HG03280 (cell line): ENCODE measurements around the gene CNKSR3.

Experiments
- ATAC-seq: cut with Tn5 transposase; IDR thresholded peaks from one replicate; pipeline ENCODE4 v1.9.1; 2021; ENCODE audit warnings: mild to moderate bottlenecking, moderate library complexity; ENCODE audit not compliant: unreplicated experiment

The CNKSR3 gene

DNA sequence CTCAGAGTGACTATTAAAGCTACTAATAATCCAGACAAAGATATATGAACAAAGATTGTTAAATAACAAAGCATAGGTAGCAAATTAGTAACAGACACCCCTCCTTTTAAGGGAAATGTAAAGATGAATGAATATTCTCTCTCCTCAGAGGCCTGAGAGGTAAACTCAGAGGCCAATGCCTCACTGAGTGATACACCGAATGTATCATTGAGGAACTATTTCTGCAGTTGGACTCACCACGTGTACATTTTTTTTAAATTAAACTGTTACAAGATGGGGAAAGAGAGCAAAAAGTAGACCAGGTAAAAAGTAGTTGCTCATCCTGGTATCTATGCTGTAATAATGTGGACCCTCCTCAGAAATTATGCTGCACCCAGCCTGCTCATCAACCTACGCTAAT, 81.6 kb downstream of the CNKSR3 start:
- ATAC-seq: no peak

- no peak for ATAC-seq
These were observed 83.0 kb downstream of the CNKSR3 start for GRCh38 chr6:154427446-154427845.

DNA sequence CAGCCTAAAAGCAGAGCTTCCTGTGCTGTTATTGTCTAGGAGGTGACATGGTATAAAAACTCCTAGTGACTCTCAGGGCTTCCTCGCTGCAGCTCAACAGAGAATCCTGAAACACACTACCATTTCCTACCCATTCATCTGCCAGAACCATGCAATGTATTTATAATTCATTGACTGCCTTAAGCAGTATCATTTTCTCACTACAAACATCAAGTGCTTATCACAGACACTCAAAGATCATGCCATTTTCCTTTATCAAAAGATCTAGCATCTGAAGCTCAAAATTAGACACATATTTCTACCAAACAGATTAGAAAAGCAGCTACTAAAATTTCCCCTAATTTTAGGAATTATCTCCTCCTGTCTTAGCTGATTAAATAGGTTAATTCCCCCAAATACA, 83.5 kb downstream of the CNKSR3 start:
- no peak for ATAC-seq

DNA sequence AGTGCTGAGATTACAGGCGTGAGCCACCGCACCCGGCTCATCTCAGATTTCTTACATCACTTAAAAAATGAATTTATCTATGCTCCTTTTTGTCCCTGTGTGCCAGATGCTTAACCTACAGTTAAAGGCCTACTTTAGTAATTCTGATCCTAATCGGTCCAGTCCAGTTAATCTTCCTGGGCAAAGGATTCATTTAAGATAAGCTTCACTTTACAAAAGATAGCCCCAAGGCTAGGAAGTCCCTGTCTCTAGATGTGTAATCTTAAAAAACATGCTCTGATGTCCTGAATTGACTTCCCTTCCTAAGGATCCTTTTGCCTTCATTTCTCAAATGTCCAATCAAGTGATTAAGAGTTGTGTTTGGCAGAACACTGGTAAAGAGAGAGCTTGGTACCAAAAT, 85.5 kb downstream of the CNKSR3 start:
- no peak for ATAC-seq

DNA sequence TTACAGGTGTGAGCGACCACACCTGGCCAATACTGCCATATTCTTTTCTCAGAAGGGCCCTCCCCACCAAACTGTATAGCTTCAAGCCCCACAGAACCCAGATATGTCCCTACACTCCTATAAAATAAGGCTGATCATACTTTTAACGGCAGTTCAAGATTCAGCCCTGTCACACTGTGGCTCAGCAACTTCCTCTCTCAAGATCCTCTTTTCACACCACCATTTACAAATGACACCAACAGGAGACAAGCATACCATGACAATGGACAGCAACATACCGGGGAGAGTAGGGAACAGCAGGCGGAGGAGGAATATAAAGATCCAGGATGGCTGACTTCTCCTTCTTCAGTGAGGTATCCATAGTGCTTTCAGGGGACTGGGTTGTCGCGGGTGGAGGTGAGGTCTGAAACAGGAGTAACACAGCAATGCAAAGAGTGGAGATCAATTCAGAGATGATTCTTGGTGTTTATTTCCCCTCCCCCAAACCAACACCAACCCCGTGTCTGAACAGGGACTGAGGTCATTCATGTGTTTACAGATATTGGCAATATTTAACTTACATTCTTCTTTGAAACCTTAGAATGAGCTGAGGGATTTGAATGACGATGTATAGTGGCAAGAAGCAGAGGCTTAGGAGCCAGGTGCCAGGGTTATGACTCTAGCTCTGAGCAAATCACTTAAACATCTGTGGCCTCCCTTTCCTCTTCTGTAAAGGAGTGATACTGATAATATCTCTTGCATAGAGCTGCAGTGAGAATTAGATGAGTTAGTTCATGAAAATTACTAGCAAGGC, 96.3 kb downstream of the CNKSR3 start:
- ATAC-seq: no peak

DNA sequence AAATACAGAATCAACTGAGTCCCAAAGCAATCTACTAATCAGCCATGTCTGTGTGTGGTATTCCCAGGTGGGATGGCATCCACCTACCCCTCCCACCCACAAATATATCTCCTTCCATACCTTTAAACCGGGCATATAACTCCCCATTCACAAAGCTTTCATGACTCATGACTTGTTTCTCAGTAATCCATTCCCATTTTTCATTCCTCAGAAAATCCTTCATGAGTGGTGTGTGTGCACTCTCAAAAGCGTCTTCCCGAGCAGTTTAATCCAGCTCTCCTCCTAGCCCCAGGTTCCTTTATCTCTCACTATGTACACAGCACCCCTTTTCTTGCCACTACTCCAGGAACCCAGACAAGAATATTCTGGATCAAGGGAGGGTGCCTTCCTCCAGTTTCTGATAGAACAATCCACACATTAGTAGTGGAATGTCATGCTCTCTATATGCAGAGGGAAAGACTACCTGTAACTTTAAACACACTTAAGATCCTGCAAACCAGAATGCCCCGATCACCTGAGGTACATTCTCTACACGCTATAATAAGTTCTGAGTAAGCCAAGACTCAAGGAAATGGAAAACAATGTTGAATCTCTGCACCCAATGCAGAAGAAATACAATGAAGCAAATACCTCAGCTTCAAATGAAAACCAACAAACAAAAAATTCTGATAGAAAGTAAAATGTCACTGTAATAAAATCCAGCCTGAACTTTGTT, 98.2 kb downstream of the CNKSR3 start:
- no peak for ATAC-seq

DNA sequence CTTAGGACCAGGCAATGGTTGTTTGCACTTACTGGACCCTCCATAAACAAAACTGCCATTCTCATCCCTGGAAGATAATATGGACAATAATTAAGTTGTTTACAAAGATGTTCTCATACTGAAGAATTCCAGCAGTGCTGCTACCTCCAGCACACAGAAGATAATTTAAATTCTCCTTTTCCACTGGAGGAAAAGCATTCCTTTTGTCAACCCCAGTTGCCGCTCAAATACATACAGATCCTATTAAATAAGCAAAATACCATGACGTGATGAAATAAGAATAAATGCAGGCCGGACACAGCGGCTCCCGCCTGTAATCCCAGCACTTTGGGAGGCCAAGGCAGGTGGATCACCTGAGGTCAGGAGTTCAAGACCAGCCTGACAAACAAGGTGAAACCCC, 99.4 kb downstream of the CNKSR3 start:
- no peak for ATAC-seq

DNA sequence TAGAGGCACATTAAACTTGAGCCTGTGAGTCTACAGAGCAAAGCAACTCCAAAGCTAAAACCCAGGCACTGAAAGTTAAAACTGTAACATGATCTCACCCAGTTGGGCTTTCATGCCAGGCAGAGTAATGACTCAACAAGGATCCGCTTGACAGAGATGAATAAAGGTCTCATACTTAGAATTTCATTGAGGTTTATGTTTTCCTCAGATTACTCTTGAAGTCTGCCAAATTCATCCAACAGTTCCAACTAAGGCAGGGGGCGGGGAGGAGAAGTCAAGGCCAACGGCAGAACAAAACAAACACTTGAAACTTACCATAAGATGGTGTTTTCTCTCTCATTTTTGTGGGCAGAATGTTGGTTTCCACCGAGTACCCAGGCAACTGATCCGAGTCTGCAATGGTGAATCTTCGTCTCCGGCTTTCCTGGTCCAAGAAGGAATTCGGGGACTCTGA, 99.8 kb downstream of the CNKSR3 start:
- peak; percentile 45 for ATAC-seq

- ATAC-seq: no peak
These were observed 101.5 kb downstream of the CNKSR3 start for GRCh38 chr6:154408891-154409500.

- ATAC-seq: no peak
These were observed 103.0 kb downstream of the CNKSR3 start for GRCh38 chr6:154407440-154407839.

GRCh38 chr6:154406869-154407268, 103.6 kb downstream of the CNKSR3 start:
- ATAC-seq: no peak

GRCh38 chr6:154406301-154406700, 104.2 kb downstream of the CNKSR3 start:
- no peak for ATAC-seq

DNA sequence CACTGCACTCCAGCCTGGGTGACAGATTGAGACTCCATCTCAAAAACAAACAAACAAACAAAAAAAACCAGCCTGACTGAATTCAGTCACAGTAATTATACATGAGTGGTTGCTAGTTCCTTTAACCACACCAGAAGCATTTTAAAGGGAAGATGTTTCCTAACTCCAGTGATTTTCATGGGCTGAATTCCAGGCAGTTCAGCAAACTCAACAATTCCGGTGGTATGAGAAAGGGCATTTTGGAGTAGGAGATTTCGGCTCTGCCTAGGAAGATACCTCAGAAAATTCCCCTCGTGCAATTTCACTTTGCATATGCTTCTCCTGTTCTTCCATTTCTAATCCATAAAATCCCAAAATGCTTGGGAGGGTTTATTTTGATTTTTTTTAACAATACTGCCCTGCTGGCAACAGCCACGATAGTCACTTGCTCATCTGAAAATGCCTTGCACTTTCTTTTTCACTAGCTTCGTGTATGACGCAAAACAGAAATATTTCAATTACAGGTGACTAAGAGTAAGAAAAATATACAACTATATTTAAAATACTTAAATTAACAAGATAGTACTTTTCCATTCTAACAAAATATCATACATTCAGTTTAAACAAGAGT, 105.6 kb downstream of the CNKSR3 start:
- ATAC-seq: no peak

DNA sequence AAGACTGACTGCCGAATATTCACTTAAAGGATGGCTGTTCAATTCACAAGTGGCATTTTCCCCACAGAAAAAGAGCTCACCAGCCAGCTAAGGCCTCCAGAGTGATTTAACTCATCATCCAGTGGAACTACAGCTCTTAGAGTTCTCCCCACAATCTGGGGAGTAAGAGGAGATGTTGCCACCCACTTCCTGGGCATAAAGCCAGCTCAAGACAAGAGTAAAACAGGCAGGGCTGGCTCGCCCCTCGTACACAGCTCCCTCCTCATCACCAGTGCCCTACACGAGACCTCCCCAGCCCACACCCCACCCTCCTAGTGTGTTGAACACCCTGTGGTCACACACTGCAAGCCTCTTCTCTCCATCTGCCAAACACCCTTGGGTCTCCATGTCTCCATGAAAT, 106.7 kb downstream of the CNKSR3 start:
- no peak for ATAC-seq

- no peak for ATAC-seq
These were observed 108.3 kb downstream of the CNKSR3 start for GRCh38 chr6:154402081-154402780.

GRCh38 chr6:154399097-154399496, 111.4 kb downstream of the CNKSR3 start:
- no peak for ATAC-seq

DNA sequence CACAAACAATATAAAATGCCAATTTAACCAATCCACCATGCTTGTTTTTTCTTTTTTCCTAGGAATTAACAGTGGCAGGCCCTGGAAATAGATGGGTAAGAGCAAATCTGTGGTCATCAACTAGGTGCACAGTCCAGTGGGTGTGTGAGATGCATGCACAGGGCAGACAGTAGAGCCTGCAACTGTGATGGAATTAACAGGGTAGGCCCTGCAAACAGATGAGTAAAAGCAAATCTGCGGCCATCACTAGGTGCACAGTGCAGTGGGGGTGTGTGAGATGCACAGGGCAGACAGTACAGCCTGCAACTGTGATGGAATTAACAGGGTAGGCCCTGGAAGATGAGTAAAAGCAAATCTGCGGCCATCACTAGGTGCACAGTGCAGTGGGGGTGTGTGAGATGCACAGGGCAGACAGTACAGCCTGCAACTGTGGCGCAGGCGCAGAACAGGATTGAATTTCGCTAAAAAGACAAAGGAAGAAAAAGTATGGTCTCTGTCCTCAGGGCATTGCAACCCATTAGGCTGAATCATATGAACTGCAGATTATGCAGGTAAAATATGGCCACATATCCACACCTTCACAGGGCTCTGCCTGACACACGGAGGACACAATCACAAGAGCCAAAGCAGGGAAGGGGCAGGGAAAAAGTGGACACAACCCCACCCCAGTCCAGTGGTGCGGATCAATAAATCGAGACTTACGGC, 112.8 kb downstream of the CNKSR3 start:
- ATAC-seq: no peak

- ATAC-seq: no peak
These were observed 114.6 kb downstream of the CNKSR3 start for GRCh38 chr6:154395878-154396277.

DNA sequence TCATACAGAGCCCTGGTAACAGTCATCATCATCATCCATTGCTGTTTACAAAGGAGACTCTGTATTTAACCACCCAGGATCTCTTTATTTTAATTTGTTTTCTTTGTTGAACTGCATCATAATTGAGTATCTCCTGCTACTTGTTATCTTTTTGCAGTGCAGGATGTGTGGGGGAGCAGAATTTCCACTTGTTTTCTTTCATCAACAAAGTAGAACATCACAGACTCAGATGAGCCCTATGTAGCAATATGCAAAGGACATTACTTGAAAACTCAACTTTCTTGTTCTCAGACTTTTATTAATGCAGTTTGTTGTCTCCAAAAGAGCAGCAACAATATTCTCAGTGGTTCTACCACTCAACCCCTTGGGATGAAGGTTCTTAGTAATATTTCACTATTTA, 115.2 kb downstream of the CNKSR3 start:
- no peak for ATAC-seq

DNA sequence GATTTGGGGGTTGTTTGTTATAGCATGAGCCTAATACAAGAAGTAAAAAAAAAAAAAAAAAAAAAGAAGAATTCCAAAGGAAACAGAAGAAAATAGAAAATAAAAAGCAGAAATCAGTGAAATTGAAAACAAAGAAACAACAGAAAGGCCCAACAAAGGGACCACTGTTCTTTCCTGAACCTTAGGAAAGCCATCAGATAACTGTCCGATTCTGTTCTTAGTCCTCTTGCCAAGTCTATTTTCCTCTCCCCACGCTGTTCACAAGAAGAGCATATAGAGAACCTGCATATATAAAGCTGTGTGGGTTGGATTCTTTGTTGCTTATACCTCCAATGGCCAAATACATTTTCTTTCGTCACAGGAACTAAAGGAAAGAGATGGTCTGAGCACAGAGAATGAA, 115.9 kb downstream of the CNKSR3 start:
- no peak for ATAC-seq
